ENCODE data around the gene ATF2.

The ATF2 gene

GRCh38 chr2:175167792-175168563, at the start of gene ATF2:
TSS of gene ATF2 (minus strand) at chr2:175168203. CDS start at chr2:175136443, 31,760 bp downstream.
- DNase-seq = peak; percentile 98

DNA sequence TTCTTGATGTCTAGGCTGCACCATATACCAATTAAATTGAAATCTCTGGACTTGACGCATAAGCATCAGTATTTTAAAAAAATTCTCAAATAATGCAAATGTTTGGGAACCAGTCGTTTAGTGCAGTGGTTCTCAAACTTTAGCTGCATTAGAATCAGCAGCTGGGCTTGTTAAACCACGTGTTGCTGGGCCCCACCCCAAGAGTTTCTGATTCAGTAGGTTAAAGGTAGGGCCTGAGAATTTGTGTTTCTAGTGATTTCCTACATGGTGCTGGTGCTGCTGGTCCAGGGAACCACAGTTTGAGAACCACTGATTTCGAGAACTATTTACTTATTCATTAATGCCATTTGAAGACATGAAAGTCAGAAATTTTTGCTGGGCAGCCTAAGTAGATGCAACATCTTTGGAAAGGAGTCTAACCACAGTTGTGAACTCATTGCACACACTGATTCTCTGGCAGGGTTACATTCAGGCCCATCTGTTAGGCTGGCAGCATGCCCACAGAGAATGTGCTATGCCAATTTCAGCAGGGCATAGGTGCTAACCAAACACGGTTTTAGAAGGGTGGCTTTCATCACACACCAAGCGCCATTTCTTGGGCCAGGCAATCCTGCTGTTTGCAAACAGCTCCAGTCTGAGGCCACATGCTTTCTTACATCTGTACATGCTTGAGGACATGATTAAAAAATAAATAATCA, 39.9 kb upstream of the ATF2 start:
- DNase-seq = no peak

- DNase-seq = no peak
Observed at GRCh38 chr2:175206866-175207265, 38.9 kb upstream of the ATF2 start.

DNA sequence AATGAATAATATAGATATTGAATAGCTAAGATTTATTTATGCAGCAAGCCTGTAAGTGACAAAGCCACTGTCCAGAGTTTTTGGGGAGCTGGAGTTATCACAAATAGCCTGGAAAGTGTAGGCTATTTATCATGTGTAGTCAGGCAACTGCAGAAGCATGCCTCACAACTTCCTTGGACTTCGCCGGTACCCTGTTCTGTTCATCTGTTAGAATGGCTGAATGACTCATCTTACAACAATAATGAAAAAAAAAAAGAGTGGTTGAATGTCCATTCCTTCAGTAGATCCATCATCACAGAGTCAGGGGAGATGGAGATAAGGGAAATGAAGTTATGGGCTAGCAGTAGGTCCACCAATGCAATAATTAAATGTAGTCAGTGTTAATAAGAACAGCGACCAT, 37.5 kb upstream of the ATF2 start:
- DNase-seq = no peak

- peak; percentile 52 for DNase-seq
Observed at GRCh38 chr2:175203621-175204496, 35.9 kb upstream of the ATF2 start.

DNA sequence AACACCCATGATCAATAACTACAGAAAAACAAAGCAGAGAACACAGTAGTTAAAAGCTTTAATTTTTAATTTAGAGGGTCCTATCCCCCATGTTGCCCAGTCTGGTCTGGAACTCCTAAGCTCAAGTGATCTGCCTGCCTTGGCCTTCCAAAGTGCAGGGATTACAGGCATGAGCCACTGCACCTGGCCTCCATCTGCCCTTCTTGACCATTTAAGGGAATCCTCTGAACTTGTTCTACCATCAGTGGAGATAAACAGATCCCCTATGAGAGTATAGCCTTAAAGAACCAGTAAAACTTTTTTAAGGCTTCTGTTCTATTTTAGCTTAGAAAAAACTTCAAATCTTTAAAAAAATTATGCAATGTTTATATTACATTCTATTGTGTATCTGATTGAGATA, 27.0 kb upstream of the ATF2 start:
- no peak for DNase-seq

DNA sequence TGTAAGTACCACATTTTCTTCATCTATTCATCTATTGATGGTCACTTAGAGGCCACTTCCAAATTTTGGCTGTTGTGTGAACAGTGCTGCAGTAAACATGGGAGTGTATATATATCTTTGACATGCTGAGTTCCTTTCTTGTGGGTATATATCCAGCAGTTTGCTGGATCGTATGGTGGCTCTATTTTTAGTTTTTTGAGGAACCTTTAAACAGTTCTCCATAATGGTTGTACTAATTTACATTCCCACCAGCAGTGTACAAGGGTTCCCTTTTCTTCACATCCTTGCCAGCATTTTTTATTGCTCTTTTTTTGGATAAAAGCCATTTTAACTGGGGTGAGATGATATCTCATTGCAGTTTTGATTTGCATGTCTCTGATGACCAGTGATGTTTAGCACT, 20.8 kb upstream of the ATF2 start:
- DNase-seq = no peak

GRCh38 chr2:175187378-175187777, 19.4 kb upstream of the ATF2 start:
- no peak for DNase-seq

DNA sequence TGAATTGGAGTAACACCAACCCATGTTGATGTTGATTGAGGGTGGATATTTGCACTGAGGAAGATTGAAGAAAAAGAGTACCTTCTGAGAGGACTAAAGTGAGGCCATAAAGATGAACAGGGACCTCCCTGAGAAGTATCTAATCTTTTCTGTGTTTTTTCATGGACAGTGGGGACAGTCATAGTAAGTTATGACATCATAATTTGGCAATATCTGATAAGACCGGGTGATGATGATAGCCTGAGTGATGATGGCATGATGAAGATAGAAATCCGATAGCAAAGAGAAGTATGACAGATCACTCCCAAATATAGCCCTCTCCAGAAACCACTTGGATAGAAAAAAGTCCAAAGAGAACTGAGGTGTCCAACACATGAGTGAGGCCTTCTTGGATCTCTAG, 15.7 kb upstream of the ATF2 start:
- DNase-seq = no peak

GRCh38 chr2:175181877-175182308, 13.9 kb upstream of the ATF2 start:
- no peak for DNase-seq

DNA sequence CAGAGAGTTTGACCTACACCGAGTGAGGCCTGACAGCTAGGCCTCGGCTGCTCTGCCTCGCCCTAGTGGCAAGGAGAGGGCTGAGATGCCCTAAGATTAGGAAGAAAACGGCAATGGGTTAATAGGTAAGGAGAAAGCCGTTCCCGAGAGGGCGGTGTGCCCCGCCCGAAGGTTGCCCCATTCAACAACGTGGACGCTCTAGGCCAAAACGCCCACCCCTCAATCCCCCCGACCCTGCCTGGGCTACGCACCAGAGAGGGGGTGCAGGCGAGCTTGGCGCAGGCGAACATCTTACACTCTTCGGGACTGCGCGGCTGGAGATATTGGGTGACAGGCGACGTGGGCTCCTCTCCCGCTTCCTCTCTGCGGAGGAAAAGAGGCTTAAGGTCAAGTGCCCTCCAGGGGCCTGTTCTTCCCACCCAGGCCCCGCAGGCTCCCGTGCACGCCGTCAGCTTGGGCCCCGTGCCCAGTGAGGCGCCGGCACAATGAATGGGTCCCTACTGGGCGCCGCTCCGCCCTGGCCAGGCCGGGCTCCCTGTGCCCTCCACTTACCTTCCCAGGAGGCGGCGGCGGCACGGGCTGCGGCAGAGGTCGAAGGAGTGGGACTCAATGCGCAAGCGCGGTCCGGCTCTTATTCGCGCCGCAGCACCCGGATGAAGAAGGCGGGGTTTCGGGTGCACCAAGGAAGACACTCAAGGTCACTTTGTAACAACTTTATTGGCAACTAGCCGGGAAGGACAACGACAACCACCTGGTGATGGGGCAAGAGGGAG, 13.3 kb upstream of the ATF2 start, which contains the start of gene ATP5MC3:
TSS of gene ATP5MC3 (minus strand) at position 607 of the 773 bp plus-strand sequence. CDS start at position 290, 317 bp downstream.
- peak; percentile 91 for DNase-seq

DNA sequence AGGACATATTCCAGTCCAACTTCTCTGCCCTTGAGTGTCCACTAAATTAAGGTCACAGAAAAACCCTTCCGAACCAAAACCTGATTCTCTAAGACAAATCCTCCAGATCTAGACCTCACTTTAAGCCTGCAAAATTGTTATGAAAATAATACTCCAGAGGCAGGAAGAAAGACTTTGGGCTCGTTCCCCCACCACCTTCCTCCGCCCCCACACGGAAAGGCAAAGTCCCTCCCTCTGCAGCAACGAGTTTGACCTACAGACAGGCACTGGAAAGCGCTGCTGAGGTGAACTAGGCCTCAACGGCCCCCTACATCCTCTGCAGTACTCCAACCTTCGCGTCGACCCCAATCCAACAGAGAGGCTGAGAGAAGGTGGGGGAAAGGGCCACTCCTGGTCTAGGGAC, 12.7 kb upstream of the ATF2 start:
- peak; percentile 58 for DNase-seq

GRCh38 chr2:175176624-175177023, 8.6 kb upstream of the ATF2 start:
- DNase-seq = no peak

DNA sequence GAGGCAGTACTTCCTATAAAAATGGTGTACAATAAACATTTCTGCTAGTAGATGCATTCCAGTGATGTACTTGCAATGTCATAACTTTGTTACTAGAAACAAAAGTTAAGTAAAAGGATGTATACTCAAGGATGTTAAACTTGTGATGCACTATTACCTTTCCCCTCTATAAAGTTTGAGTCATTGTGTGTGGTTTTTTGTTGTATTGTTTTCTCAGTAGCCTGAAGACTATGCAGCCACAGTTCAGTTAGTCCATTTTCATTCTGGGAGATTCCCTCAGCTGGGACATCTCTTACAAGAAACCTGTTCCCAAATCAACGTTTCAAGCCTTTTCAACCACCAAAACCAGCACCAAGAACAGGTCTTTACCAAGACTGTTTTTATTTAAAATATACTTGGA, 7.9 kb upstream of the ATF2 start:
- no peak for DNase-seq

DNA sequence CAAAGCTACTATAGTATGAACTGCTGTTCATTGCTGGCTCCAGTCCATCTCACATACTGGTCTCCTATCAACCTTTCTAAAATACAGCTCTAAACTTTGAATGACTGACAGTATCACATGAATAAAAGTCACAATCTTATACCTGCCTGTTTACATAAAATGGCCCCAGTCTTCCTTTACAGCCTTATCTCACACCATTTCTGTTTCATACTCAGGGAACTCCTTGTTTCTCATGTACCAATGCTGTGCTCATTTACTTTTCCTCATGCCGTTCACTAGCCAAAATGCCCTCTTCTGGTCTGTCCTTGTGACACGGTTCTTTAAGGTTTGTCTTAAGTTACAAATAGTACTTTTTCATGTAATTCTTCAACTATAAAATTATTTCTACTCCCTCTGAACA, 7.3 kb upstream of the ATF2 start:
- no peak for DNase-seq

- DNase-seq = no peak
Observed at GRCh38 chr2:175170659-175171304, 2.8 kb upstream of the ATF2 start.

DNA sequence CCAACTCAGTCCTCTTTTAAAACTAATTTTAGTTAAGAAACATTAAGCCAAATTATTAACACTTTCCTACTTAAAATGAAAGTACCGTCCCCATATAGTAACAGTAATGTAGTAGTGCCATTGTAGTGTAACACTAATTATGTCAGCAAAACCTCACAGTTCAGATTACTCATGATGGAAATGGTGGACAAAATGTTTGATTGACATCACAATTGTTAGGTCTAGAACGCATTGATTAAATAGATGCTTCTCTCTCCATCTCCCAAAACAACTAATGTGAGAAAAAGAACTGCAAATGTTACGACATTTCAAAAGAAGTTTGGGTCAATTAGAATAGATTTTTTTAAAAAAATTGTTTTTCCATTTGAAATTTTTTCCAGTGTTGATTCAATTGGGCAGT, 1.2 kb upstream of the ATF2 start:
- no peak for DNase-seq

GRCh38 chr2:175168564-175168945, 552 bp upstream of the ATF2 start:
- DNase-seq = no peak

DNA sequence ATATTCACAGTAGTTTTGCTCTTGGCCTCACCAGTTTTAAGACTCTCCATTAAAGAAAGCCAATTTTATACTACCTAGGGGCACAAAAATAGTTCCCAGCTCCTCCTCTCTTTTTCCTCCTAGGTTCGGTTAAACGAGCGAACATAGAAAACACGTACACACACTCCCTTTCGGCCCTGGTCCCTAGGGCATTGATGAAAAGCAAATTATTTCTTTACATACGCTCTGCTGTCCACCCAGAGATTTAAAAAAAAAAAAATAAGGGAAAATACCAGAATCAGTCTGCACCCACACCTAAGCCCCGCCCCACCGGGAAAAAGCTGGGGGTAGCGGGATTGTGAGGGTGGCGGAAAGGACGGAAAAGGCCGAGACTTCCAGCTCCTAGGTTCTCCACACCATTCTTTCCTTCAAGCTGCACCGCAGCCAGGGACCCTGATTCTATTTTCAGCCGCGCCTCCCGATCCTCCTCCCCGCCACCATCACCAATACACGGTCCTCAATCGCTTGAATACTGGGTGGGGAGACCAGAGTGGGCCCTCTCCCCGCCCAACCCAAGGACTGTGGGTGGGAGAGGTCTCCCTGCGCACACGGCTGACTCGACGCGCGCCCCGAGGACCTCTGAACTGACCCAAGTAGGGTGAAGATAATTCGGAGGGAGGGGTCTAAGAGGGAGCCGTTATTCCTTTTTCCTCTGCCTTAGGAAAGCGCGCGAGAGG, 769 bp downstream of the ATF2 start:
- DNase-seq = no peak

GRCh38 chr2:175166216-175166824, 1.7 kb downstream of the ATF2 start:
- no peak for DNase-seq

DNA sequence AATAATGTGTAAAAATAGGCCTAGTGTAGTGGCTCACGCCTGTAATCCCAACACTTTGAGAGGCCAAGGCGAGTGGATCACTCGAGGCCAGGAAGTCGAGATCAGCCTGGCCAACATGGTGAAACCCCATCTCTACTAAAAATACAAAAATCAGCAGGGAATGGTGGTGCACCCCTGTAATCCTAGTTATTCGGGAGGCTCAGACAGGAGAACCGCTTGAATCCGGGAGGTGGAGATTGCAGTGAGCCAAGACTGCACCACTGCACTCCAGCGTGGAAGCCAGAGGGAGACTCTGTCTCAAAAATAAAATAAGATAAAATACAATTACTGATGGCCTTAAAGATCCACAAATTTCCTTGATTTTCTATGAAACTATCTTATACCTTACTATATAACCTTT, 3.8 kb downstream of the ATF2 start:
- no peak for DNase-seq

Measured in activated naive CD4-positive, alpha-beta T cell treated with Interleukin-2 at 50 U/mL for 16 hours (primary cell).